Measurements from ENCODE around the gene GALNTL6. TPM values are rescaled to one million over a fixed set of nuclear protein-coding genes. Genes with fewer than 3 reads are reported as not detected.

GALNTL6 gene
- total and polyA plus RNA-seq, 2 donors from 2014 or later, result 0.60 TPM; not detected in 1

DNA sequence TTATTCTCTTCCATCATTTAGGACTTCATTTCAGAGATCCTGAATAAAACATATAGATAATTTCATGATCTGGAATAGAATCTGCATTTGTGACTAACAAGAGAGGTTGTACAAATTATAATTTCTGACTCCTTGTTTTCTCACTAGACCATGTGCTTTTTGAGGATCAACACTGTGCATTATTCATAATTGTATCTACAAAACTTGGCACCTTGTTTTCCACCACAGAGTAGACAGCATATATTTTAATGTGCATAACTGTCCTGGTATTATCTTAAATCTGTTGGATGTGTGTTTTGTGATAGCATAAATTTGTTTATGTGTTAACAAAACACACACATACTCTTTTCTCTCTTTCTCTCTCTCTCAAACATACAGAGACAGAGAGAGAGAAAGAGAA is 840.5 kb downstream of the GALNTL6 start:
- no peak overlapping the region for H3K4me3 ChIP-seq (ENCODE audit: low read length in 3 of 3)
- DNase-seq, result no peak
- peaks cover 0 to 7% (median 3%) of the 10 kb centered on the region in 3 donors for H3K4me1 ChIP-seq (ENCODE audit: control insufficient read depth in 2 of 3, insufficient read depth in 2 of 3, low read depth in 1 of 3, low read length in 3 of 3)
- no peaks in the 10 kb centered on the region for H3K27me3 ChIP-seq (ENCODE audit: control insufficient read depth, insufficient read depth, low read length)
- no peaks in the 10 kb centered on the region for H3K36me3 ChIP-seq (ENCODE audit: control insufficient read depth in 2 of 3, insufficient read depth in 3 of 3, low read length in 3 of 3)
- intact Hi-C loops (cut with DNase I), result no loop called here
- H3K27ac ChIP-seq (ENCODE audit: low read depth in 2 of 2, low read length in 2 of 2), result no peak overlapping the region
- no peak overlapping the region for H3K9ac ChIP-seq (ENCODE audit: low read length in 3 of 3)
- H3K9me3 ChIP-seq (ENCODE audit: control insufficient read depth in 2 of 3, insufficient read depth in 1 of 3, low read length in 3 of 3), result no peaks in the 10 kb centered on the region
- FAIRE-seq, result no peak
- TF ChIP-seq, protein P1, sequence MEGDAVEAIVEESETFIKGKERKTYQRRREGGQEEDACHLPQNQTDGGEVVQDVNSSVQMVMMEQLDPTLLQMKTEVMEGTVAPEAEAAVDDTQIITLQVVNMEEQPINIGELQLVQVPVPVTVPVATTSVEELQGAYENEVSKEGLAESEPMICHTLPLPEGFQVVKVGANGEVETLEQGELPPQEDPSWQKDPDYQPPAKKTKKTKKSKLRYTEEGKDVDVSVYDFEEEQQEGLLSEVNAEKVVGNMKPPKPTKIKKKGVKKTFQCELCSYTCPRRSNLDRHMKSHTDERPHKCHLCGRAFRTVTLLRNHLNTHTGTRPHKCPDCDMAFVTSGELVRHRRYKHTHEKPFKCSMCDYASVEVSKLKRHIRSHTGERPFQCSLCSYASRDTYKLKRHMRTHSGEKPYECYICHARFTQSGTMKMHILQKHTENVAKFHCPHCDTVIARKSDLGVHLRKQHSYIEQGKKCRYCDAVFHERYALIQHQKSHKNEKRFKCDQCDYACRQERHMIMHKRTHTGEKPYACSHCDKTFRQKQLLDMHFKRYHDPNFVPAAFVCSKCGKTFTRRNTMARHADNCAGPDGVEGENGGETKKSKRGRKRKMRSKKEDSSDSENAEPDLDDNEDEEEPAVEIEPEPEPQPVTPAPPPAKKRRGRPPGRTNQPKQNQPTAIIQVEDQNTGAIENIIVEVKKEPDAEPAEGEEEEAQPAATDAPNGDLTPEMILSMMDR (IDR thresholded peaks at IDR 0.05; ENCODE audit: borderline replicate concordance, extremely low read depth, insufficient read depth), result no peak

DNA sequence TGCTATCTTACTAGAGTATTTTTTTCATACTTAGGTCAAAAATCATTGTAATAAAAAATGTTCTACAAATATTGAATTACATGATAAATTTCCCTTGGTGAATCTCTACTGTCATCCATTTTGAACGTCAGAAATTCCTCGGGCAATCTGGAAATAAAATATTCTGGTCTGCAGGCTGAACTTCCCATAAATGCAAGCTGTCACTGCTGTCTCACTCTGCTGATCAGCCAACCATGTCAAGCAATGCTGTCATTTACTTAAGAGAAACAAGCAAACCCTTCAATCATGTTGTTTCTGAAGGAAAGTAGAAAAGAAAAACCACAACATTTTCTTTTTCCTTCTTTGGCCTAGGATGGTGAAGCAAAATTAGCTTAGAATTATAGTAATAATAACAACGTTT is 841.3 kb downstream of the GALNTL6 start:
- TF ChIP-seq, protein P1 (IDR thresholded peaks at IDR 0.05; ENCODE audit: borderline replicate concordance, extremely low read depth, insufficient read depth), result no peak
- Histone ChIP-seq H3K27ac (ENCODE audit: low read depth in 2 of 2, low read length in 2 of 2) (no peak overlapping the region), H3K9ac (ENCODE audit: low read length in 3 of 3) (no peak overlapping the region), H3K4me1 (ENCODE audit: control insufficient read depth in 2 of 3, insufficient read depth in 2 of 3, low read depth in 1 of 3, low read length in 3 of 3) (peaks cover 0 to 7% (median 3%) of the 10 kb centered on the region in 3 donors), H3K9me3 (ENCODE audit: control insufficient read depth in 2 of 3, insufficient read depth in 1 of 3, low read length in 3 of 3) (no peaks in the 10 kb centered on the region), H3K27me3 (ENCODE audit: control insufficient read depth, insufficient read depth, low read length) (no peaks in the 10 kb centered on the region), H3K4me3 (ENCODE audit: low read length in 3 of 3) (no peak overlapping the region), H3K36me3 (ENCODE audit: control insufficient read depth in 2 of 3, insufficient read depth in 3 of 3, low read length in 3 of 3) (no peaks in the 10 kb centered on the region)
- FAIRE-seq, result no peak
- intact Hi-C loops (cut with DNase I), result no loop called here
- peak in 2 of 5 donors; percentile 17 to 44 for DNase-seq

DNA sequence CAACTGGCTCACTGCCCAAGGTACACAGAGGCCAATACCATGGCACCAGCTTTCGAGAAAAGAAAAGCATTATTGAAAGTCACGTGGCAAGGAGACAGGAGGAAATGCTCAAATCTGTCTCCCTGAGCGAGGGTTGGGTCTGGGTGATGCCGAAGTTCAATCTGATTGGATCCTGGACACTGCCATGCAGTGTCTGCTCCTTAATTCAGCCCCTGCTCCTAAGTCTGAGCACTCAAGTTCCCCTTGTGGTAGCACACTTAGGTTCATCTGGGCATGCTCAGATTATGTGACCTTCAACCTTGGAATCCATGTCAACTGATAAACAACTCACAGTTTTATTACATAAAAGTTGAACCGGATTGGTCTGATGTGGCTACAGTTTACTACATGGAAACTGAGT is 842.9 kb downstream of the GALNTL6 start:
- peak overlapping the region in 1 of 2 donors; percentile 18 for H3K27ac ChIP-seq (ENCODE audit: low read depth in 2 of 2, low read length in 2 of 2)
- no peak overlapping the region for H3K9ac ChIP-seq (ENCODE audit: low read length in 3 of 3)
- peaks cover 0 to 7% (median 3%) of the 10 kb centered on the region in 3 donors for H3K4me1 ChIP-seq (ENCODE audit: control insufficient read depth in 2 of 3, insufficient read depth in 2 of 3, low read depth in 1 of 3, low read length in 3 of 3)
- no peaks in the 10 kb centered on the region for H3K36me3 ChIP-seq (ENCODE audit: control insufficient read depth in 2 of 3, insufficient read depth in 3 of 3, low read length in 3 of 3)
- TF ChIP-seq, protein P1 (IDR thresholded peaks at IDR 0.05; ENCODE audit: borderline replicate concordance, extremely low read depth, insufficient read depth), result no peak
- intact Hi-C loops (cut with DNase I), result no loop called here
- H3K9me3 ChIP-seq (ENCODE audit: control insufficient read depth in 2 of 3, insufficient read depth in 1 of 3, low read length in 3 of 3), result no peaks in the 10 kb centered on the region
- no peak for FAIRE-seq
- H3K27me3 ChIP-seq (ENCODE audit: control insufficient read depth, insufficient read depth, low read length), result no peaks in the 10 kb centered on the region
- peak overlapping the region in 1 of 3 donors; percentile 2 for H3K4me3 ChIP-seq (ENCODE audit: low read length in 3 of 3)
- DNase-seq, result no peak

DNA sequence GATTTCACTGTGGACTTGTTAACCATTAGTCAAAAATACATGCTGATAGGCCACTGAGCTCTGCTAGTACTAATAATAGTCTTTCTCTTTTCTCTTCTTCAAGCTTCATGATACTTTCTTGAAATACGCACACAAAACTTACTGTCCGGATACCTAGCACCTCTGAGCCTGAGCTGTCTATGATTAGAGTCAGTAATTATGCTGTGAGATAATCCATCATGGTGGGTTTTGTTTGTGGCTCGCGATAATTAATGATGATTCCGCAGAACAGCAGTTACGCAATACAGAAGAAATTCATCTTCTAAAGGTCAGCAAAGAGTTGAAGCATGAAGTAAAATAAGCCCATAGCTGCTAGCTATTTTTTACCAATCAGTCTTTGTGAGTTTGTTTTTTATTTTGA is 843.9 kb downstream of the GALNTL6 start:
- Histone ChIP-seq H3K36me3 (ENCODE audit: control insufficient read depth in 2 of 3, insufficient read depth in 3 of 3, low read length in 3 of 3) (no peaks in the 10 kb centered on the region), H3K9me3 (ENCODE audit: control insufficient read depth in 2 of 3, insufficient read depth in 1 of 3, low read length in 3 of 3) (no peaks in the 10 kb centered on the region), H3K9ac (ENCODE audit: low read length in 3 of 3) (no peak overlapping the region), H3K27ac (ENCODE audit: low read depth in 2 of 2, low read length in 2 of 2) (no peak overlapping the region), H3K4me1 (ENCODE audit: control insufficient read depth in 2 of 3, insufficient read depth in 2 of 3, low read depth in 1 of 3, low read length in 3 of 3) (peaks cover 0 to 7% (median 3%) of the 10 kb centered on the region in 3 donors), H3K4me3 (ENCODE audit: low read length in 3 of 3) (peak overlapping the region in 2 of 3 donors; percentile 2 to 28), H3K27me3 (ENCODE audit: control insufficient read depth, insufficient read depth, low read length) (no peaks in the 10 kb centered on the region)
- FAIRE-seq (no peak), DNase-seq (no peak)
- TF ChIP-seq, protein P1 (IDR thresholded peaks at IDR 0.05; ENCODE audit: borderline replicate concordance, extremely low read depth, insufficient read depth), result no peak
- intact Hi-C loops (cut with DNase I), result no loop called here

All from kidney (tissue), 14 donors.